Upper lobe of left lung (tissue), 4 donors: Measurements from ENCODE around the gene TSGA10.

ENCODE experiments used
- CTCF ChIP-seq, 6 experiments: fragments of 450-650 bp in 4 of 6; fragments of 200-600 bp in 2 of 6; sonication (generic) in 2 of 6; IDR thresholded peaks; one replicate each; pipeline ENCODE4 v1.5.1; 2016 to 2019; ENCODE audit warnings: antibody characterized with exemption in 6 of 6
- EP300 ChIP-seq, 4 donors: sonication (generic); formaldehyde crosslinking; IDR thresholded peaks; one replicate each; pipeline ENCODE4 v1.5.1; 2017; ENCODE audit warnings: antibody characterized with exemption in 4 of 4, control low read depth in 2 of 4
- POLR2A ChIP-seq, 4 donors: fragments of 450-650 bp; IDR thresholded peaks; one replicate each; pipeline ENCODE4 v1.5.1; 2016 to 2017; ENCODE audit warnings: antibody characterized with exemption in 4 of 4, mild to moderate bottlenecking in 2 of 4
- POLR2AphosphoS5 ChIP-seq, 2 donors: sonication (generic); formaldehyde crosslinking; IDR thresholded peaks; one replicate each; pipeline ENCODE4 v1.5.1; 2017; ENCODE audit warnings: antibody characterized with exemption in 2 of 2

- no peak for TF ChIP-seq CTCF (IDR thresholded peaks at IDR 0.05)
- TF ChIP-seq POLR2AphosphoS5 (IDR thresholded peaks at IDR 0.05) = no peak
- no peak for TF ChIP-seq POLR2A (IDR thresholded peaks at IDR 0.05)
- no peak for TF ChIP-seq EP300 (IDR thresholded peaks at IDR 0.05)
Observed at GRCh38 chr2:99159594-99159993, 4.9 kb upstream of the TSGA10 start.
